ENCODE measurements around the gene EML1. TPM values are rescaled to one million over a fixed set of nuclear protein-coding genes. Genes with fewer than 3 reads are reported as not detected.

Gene EML1
- total RNA-seq, 1 donor from 2014 or later = 33.3 TPM

- Histone ChIP-seq H3K9me3 (replicated peaks) (peaks cover 4% of the 10 kb centered on the region), H3K27ac (replicated peaks) (no peak overlapping the region), H3K36me3 (no peaks in the 10 kb centered on the region), H3K4me1 (peaks cover 6% of the 10 kb centered on the region), H3K4me3 (no peak overlapping the region), H3K27me3 (ENCODE audit: low read depth) (no peaks in the 10 kb centered on the region)
- TF ChIP-seq, protein P1, sequence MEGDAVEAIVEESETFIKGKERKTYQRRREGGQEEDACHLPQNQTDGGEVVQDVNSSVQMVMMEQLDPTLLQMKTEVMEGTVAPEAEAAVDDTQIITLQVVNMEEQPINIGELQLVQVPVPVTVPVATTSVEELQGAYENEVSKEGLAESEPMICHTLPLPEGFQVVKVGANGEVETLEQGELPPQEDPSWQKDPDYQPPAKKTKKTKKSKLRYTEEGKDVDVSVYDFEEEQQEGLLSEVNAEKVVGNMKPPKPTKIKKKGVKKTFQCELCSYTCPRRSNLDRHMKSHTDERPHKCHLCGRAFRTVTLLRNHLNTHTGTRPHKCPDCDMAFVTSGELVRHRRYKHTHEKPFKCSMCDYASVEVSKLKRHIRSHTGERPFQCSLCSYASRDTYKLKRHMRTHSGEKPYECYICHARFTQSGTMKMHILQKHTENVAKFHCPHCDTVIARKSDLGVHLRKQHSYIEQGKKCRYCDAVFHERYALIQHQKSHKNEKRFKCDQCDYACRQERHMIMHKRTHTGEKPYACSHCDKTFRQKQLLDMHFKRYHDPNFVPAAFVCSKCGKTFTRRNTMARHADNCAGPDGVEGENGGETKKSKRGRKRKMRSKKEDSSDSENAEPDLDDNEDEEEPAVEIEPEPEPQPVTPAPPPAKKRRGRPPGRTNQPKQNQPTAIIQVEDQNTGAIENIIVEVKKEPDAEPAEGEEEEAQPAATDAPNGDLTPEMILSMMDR (IDR thresholded peaks at IDR 0.05; ENCODE audit: borderline replicate concordance) = no peak
- DNase-seq = no peak
- intact Hi-C loops (cut with micrococcal nuclease) = loop anchor here (5.0 kb wide), 2 partner anchors 125 to 210 kb away; no protein-coding TSS in a partner anchor
These were observed 188.6 kb downstream of the EML1 start for GRCh38 chr14:99981806-99982205.

DNA sequence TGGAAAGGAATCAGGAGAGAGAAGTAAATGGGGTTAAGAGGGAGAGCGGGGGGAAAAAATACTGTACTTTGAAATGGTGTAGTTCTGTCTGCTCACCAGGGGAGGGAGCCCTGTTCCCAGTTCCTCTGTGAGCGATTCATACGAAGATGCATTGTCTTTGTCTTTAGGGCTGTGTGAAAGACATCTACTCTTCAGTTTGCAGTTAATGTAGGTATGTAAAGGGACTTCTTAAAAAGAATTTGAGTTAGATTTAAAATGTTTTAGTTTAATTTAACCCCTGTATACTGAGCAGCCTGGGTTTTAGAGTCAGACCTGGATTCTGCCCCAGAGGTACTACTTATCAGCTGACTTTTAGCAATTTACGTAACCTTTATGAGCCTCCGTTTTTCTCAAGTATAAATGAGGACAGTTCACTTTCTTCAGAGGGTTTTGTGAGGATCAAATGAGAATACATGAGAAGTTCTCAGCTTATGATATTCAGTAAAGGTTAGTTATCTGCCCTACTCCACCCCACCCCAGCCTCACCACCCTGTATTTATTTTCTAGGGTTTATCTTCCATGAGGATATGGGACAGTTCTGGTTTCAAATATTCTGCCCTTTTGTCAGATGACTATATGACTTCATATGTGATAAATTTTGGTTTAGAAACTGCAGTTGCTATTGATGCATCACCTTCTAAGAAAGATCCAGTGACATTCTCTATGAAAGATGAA lies 189.5 kb downstream of the EML1 start:
- TF ChIP-seq, protein P1 (IDR thresholded peaks at IDR 0.05; ENCODE audit: borderline replicate concordance) = peak; percentile 92
- no peak overlapping the region for H3K27ac ChIP-seq (replicated peaks)
- H3K36me3 ChIP-seq = no peaks in the 10 kb centered on the region
- H3K4me1 ChIP-seq = peaks cover 6% of the 10 kb centered on the region
- intact Hi-C loops (cut with micrococcal nuclease) = loop anchor here (5.0 kb wide), 2 partner anchors 125 to 210 kb away; no protein-coding TSS in a partner anchor
- peak; percentile 28 for DNase-seq
- no peaks in the 10 kb centered on the region for H3K27me3 ChIP-seq (ENCODE audit: low read depth)
- H3K9me3 ChIP-seq (replicated peaks) = peaks cover 6% of the 10 kb centered on the region
- H3K4me3 ChIP-seq = no peak overlapping the region

DNA sequence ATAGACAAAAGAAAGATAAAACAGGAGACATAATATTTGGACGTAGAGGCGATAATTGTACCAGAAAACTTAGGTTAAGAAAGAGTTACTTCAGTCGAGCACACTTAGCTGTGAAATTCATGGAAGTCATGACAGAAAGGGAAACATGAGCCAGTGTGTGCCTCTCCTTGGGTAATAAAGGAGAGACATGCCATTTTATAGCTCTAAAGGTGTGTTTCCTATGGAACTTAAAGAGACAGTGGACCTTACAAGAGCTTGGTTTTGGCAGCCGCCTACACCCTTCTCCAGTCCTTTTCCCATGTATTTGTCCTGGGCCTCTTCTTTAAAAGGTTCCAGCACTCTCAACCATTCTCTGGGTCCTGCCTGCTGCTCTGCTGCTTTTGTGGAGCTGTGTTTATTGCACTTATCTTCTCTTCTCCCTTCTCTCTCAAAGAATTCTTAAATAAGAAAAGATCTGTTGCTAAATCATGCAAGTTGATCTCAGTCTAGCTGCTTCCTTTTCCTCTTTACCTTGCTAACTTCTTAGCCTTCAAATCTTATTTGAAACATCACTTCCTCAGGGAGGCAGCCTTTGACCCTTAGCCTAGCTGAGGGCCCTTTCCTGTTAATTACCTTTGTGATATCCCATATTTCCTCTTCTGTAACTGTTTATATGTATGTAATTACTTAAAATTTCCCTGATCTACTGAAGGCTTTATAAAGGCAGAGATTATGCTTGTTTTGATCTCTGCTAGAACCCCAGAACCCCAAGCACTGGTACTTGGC lies 190.2 kb downstream of the EML1 start:
- TF ChIP-seq, protein P1 (IDR thresholded peaks at IDR 0.05; ENCODE audit: borderline replicate concordance) = no peak
- H3K27ac ChIP-seq (replicated peaks) = no peak overlapping the region
- no peak overlapping the region for H3K4me3 ChIP-seq
- DNase-seq = no peak
- H3K9me3 ChIP-seq (replicated peaks) = peaks cover 6% of the 10 kb centered on the region
- no peaks in the 10 kb centered on the region for H3K36me3 ChIP-seq
- H3K27me3 ChIP-seq (ENCODE audit: low read depth) = no peaks in the 10 kb centered on the region
- peaks cover 6% of the 10 kb centered on the region for H3K4me1 ChIP-seq
- intact Hi-C loops (cut with micrococcal nuclease) = loop anchor here (5.0 kb wide), 2 partner anchors 124 to 209 kb away; no protein-coding TSS in a partner anchor

DNA sequence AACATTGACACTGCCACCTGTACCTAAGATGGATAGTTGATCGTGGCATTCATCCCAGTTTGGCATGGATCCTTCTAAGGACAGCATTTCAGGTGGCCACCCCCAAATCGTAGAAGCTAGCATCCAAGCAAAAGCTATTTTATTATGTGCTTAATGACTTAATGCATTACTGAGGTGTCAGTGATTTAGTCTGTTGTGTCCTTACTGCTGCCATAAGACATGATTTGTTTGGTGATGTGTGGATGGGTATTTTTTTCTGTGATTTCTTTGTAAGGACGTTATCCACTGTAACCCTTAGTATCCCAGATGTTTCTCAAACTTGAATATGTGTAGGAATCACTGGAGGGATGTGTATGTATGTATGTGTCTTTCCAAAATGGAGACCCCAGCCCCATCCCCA lies 190.8 kb downstream of the EML1 start:
- H3K9me3 ChIP-seq (replicated peaks) = peaks cover 6% of the 10 kb centered on the region
- intact Hi-C loops (cut with micrococcal nuclease) = loop anchor here (5.0 kb wide), 2 partner anchors 123 to 208 kb away; no protein-coding TSS in a partner anchor
- H3K4me3 ChIP-seq = no peak overlapping the region
- TF ChIP-seq, protein P1 (IDR thresholded peaks at IDR 0.05; ENCODE audit: borderline replicate concordance) = no peak
- no peaks in the 10 kb centered on the region for H3K27me3 ChIP-seq (ENCODE audit: low read depth)
- peaks cover 6% of the 10 kb centered on the region for H3K4me1 ChIP-seq
- no peaks in the 10 kb centered on the region for H3K36me3 ChIP-seq
- no peak overlapping the region for H3K27ac ChIP-seq (replicated peaks)
- no peak for DNase-seq

DNA sequence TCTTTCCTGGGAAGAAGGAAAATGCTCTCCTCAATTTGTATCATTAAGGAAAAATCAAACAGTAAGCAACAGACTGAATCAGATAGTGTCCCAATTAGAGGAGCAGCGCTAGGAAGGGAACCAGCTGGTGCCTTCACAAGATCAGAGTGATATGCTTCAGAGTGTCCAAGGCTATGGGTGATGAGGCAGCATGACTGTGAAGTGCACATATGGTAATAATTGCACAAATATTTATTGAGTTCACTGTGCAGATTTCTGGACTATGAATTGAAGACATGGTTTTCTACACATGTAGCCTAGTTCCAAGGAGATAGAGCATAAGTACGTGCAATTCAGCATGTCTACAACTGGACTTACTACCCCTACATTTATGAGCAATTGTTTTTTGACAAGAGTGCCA lies 193.2 kb downstream of the EML1 start:
- intact Hi-C loops (cut with micrococcal nuclease) = no loop called here
- TF ChIP-seq, protein P1 (IDR thresholded peaks at IDR 0.05; ENCODE audit: borderline replicate concordance) = no peak

More for the DNA sequence above, 193.2 kb downstream of the EML1 start:
- no peaks in the 10 kb centered on the region for H3K27me3 ChIP-seq (ENCODE audit: low read depth)
- no peak overlapping the region for H3K27ac ChIP-seq (replicated peaks)
- DNase-seq = no peak
- H3K9me3 ChIP-seq (replicated peaks) = peaks cover 6% of the 10 kb centered on the region
- H3K36me3 ChIP-seq = no peaks in the 10 kb centered on the region
- H3K4me1 ChIP-seq = peaks cover 6% of the 10 kb centered on the region
- no peak overlapping the region for H3K4me3 ChIP-seq
